Heart left ventricle (tissue), 16 donors: ENCODE results near the gene TTLL11. TPM values are rescaled to one million over a fixed set of nuclear protein-coding genes. Genes with fewer than 3 reads are reported as not detected.
A peak's percentile ranks its signal among the peaks of the same experiment; 100 is the strongest.

ENCODE experiments used
- ATAC-seq, 4 donors: fragments of 200-7000 bp; cut with Tn5 transposase; one replicate each; pipeline ENCODE4 v1.9.1; 2020 to 2022; ENCODE audit warnings: moderate library complexity in 4 of 4, mild to moderate bottlenecking in 3 of 4, moderate number of reproducible peaks in 1 of 4
- DNase-seq, 5 donors: peaks; one replicate each; pipeline ENCODE4 v3.0.0-alpha.2; 2020
- H3K27ac ChIP-seq, 12 donors: fragments of 200-600 bp; sonication (generic) in 4 of 12; one replicate each; pipeline versions ENCODE4 v1.5.0 to v1.8.0; 2016 to 2022; ENCODE audit warnings: mild to moderate bottlenecking in 2 of 12
- H3K27me3 ChIP-seq, 9 donors: fragments of 200-600 bp; sonication (generic) in 2 of 9; one replicate each; pipeline versions ENCODE4 v1.5.1 to v1.8.0; 2016 to 2022; ENCODE audit warnings: mild to moderate bottlenecking in 3 of 9
- H3K36me3 ChIP-seq, 9 donors: fragments of 200-600 bp; sonication (generic) in 2 of 9; one replicate each; pipeline versions ENCODE4 v1.5.0 to v1.8.0; 2018 to 2022; ENCODE audit warnings: mild to moderate bottlenecking in 2 of 9
- H3K4me1 ChIP-seq, 12 donors: fragments of 200-600 bp; sonication (generic) in 4 of 12; one replicate each; pipeline versions ENCODE4 v1.5.0 to v1.8.0; 2016 to 2022; ENCODE audit warnings: mild to moderate bottlenecking in 3 of 12
- H3K4me3 ChIP-seq, 12 donors: fragments of 200-600 bp; sonication (generic) in 4 of 12; one replicate each; pipeline versions ENCODE4 v1.5.0 to v1.8.0; 2017 to 2022; ENCODE audit warnings: mild to moderate bottlenecking in 9 of 12, moderate library complexity in 4 of 12
- H3K9me3 ChIP-seq, 12 donors: fragments of 200-600 bp; sonication (generic) in 4 of 12; one replicate each; pipeline versions ENCODE4 v1.5.0 to v1.8.0; 2016 to 2022; ENCODE audit warnings: mild to moderate bottlenecking in 1 of 12
- POLR2A ChIP-seq, 2 donors: fragments of 450-650 bp; IDR thresholded peaks; one replicate each; pipeline ENCODE4 v1.6.1; 2017; ENCODE audit warnings: antibody characterized with exemption in 2 of 2, mild to moderate bottlenecking in 2 of 2, moderate library complexity in 2 of 2
- WGBS, 4 donors: extraction: QIAGEN DNeasy Blood & Tissue Kit in 2 of 4; methylation state at CpG; one replicate each; pipeline versions ENCODE4 v1.1.5 to v1.1.7; 2013 to 2018; 5-methylcytosine and 5-hydroxymethylcytosine counted together
- intact Hi-C, 10 donors: fragments of 100-400 bp; cut with DNase I; formaldehyde crosslinking; loops; one replicate each; pipeline versions ENCODE4 v1.11.1 to v1.14.2; 2022
- polyA plus RNA-seq, 2 donors: library from polyadenylated mRNA; stranded (reverse); fragments of 200-250 nt; gene quantifications; one replicate each; pipeline ENCODE4 v1.2.3, GENCODE V29; 2013
- total RNA-seq, 9 donors: library from RNA; depleted of rRNA in 2 of 9; stranded (reverse); fragments of >200 nt in 2 of 9; fragmentation: NEBNext Ultra II Directional in 3 of 9; extraction: Animal tissue kit (Norgen Biotek cat#: 25700) in 3 of 9; gene quantifications; one replicate each; pipeline versions ENCODE4 v1.1.0 to v1.2.4, GENCODE V29; 2016 to 2023
- TF ChIP-seq, protein P1 (sequence below), 12 donors: fragments of 200-600 bp; sonication (generic) in 4 of 12; IDR thresholded peaks; one replicate each; pipeline versions ENCODE4 v1.5.0 to v1.8.0; 2018 to 2022; ENCODE audit warnings: antibody characterized with exemption in 12 of 12, mild to moderate bottlenecking in 5 of 12
- donor health status: ischemic (EF 13 %, LVEDD 7.1; RV severe dilation, severe dysfunction).
- donor health status: healthy with polysubstance abuse.
- donor health status: DM: no; HTN: yes; CAD: no.
- donor health status: DM: no; HTN: no; CAD: no.
- donor health status: ischemic (EF 25% LVEDD 6.9; RV normal size, moderate dysfunction).
- donor health status: ischemic (EF 25% LVEDD 5.7; RV mildly dilated, moderate dysfunction).
- donor health status: healthy.
- donor health status: DM: yes; HTN: yes; CAD: no.
- donor health status: ischemic (EF 35%, LVEDD 5.7; RV mildly dilated, moderate dysfunction).
- donor health status: nonischemic (EF 11% LVEDD 7.7; RV severe dilation, severe dysfunction).
- donor health status: DM: yes; HTN: yes; CAD: no.
- donor health status: PGD.
- donor health status: ischemic (EF 29% LVEDD 5.4; RV normal size, mild dysfunction).
- donor health status: nonischemic (EF 23%, LVEDD 6.1; RV moderate dilation, normal function).

TTLL11 gene
- total and polyA plus RNA-seq, 11 donors: 2.7 to 10.9 (median 7.9) TPM

DNA sequence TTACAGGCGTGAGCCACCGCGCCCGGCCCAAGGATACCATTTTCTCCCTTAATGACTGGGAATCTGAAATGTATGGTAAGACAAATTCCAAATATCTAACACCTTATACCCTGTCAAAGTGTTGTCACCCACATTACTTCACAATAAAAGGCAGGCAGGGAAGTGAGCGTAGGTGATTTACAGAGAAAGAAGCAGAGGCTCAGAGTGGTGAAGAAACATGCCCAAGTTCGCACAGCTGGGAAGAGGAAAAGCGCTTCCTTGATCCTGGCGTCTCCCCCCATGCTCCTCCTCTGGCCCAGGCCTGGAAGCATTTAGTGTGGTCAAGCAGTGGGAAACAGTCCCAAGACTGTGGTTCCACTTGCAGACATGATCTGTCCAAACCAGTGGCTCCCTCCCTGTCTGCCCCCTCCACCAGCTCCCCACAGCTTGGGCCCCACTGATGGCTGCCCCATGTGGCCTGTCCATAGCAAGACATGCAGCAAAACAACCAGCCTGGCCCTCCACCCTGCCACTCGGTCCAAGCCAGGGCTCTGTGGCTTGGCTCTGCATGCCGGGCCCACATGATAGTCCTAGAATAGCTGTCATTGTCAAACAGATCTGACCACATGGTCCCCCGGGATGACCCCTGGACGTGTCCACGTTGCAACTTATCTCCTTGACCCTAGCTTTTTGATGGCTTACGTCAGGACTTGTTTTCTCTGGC is 107.2 kb downstream of the TTLL11 start:
- H3K27me3 ChIP-seq: no peaks in the 10 kb centered on the region
- WGBS, 4 donors: 66 to 80% (median 71%) methylated on average over 14 of the region's 14 CpGs
- TF ChIP-seq, protein P1, sequence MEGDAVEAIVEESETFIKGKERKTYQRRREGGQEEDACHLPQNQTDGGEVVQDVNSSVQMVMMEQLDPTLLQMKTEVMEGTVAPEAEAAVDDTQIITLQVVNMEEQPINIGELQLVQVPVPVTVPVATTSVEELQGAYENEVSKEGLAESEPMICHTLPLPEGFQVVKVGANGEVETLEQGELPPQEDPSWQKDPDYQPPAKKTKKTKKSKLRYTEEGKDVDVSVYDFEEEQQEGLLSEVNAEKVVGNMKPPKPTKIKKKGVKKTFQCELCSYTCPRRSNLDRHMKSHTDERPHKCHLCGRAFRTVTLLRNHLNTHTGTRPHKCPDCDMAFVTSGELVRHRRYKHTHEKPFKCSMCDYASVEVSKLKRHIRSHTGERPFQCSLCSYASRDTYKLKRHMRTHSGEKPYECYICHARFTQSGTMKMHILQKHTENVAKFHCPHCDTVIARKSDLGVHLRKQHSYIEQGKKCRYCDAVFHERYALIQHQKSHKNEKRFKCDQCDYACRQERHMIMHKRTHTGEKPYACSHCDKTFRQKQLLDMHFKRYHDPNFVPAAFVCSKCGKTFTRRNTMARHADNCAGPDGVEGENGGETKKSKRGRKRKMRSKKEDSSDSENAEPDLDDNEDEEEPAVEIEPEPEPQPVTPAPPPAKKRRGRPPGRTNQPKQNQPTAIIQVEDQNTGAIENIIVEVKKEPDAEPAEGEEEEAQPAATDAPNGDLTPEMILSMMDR (IDR thresholded peaks at IDR 0.05): peak in 6 of 12 donors; percentile 8 to 45 (median 31)
- no peak for TF ChIP-seq POLR2A (IDR thresholded peaks at IDR 0.05)
- peak; percentile 46 to 84 (median 76) for DNase-seq
- H3K27ac ChIP-seq: peak overlapping the region in 11 of 12 donors; percentile 13 to 90 (median 40)
- no peak overlapping the region for H3K4me3 ChIP-seq
- intact Hi-C loops: loop anchor here in 4 of 10 donors (5.0 to 10.0 kb wide), 3 partner anchors 239 to 244 kb away; no protein-coding TSS in a partner anchor
- H3K4me1 ChIP-seq: peaks cover 0 to 44% (median 15%) of the 10 kb centered on the region in 12 donors
- ATAC-seq: peak; percentile 77 to 93 (median 86)
- peaks cover 0 to 13% (median 0%) of the 10 kb centered on the region in 9 donors for H3K36me3 ChIP-seq
- peaks cover 0 to 12% (median 0%) of the 10 kb centered on the region in 12 donors for H3K9me3 ChIP-seq

DNA sequence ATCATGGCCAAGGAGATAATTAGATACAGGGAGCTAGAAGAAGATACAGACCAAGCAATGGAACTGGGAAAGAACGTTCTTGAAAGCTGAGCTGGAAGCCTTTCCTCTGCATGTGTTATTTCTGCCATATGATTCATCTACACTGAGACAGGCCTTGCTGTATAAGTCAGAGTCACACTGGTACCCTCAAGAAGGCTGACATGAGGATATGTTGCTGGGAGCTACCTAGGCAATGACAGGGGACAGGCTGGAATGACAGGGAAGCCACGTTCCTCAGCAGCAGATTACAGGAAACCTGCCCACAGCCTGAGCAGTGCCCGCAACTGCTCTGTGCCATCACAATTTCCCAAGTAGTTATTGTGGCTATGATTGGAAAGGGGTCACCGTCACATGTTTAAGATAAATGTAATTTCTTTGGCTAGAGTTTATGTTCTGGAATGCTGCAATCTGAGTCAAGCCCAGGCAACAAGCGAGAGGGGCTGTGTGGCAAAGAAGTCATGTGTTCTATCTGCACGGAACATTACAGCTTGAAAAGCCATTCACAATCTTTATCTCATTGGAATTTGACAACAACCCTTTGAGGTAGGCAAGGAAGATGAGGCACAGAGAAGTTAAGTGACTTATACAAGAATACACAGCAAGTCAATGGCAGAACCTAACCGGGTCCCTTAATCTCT is 108.2 kb downstream of the TTLL11 start:
- Histone ChIP-seq H3K36me3 (peaks cover 0 to 11% (median 0%) of the 10 kb centered on the region in 9 donors), H3K27me3 (no peaks in the 10 kb centered on the region), H3K4me3 (no peak overlapping the region), H3K27ac (peak overlapping the region in 10 of 12 donors; percentile 7 to 90 (median 54)), H3K9me3 (peaks cover 0 to 17% (median 0%) of the 10 kb centered on the region in 12 donors), H3K4me1 (peaks cover 0 to 41% (median 14%) of the 10 kb centered on the region in 12 donors)
- no peak for TF ChIP-seq POLR2A (IDR thresholded peaks at IDR 0.05)
- TF ChIP-seq, protein P1 (IDR thresholded peaks at IDR 0.05): no peak
- DNase-seq (no peak), ATAC-seq (peak; percentile 19 to 52 (median 44))
- WGBS, 4 donors: 43 to 61% (median 51%) methylated on average over 7 of the region's 7 CpGs
- intact Hi-C loops: loop anchor here in 5 of 10 donors (5.0 to 10.0 kb wide), 4 partner anchors 233 to 243 kb away; no protein-coding TSS in a partner anchor

DNA sequence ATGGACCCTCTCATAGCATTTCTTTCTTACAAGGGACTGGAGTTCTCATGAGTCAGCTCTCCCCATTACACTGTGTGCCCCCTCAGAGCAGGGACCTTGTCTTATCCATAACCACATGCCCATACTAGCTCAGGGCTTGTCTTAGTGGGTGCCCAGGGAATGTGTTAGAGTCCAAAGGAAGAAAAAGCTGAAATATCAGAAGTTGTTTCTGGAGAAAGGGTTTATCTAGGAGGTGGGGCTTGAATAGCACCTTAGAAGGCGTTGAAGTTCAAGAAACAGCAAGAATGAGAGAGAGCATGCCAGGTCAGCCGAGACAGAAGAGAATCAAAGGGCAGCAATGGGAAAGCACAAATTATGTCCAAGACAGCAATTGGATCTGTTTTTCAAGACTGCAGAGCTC is 109.4 kb downstream of the TTLL11 start:
- WGBS, 4 donors: 95 to 98% (median 96%) methylated on average over 2 of the region's 2 CpGs
- peaks cover 0 to 17% (median 0%) of the 10 kb centered on the region in 12 donors for H3K9me3 ChIP-seq
- H3K27ac ChIP-seq: peak overlapping the region in 1 of 12 donors; percentile 72
- ATAC-seq (no peak), DNase-seq (no peak)
- H3K36me3 ChIP-seq: peaks cover 0 to under 1% (median 0%) of the 10 kb centered on the region in 9 donors
- H3K27me3 ChIP-seq: no peaks in the 10 kb centered on the region
- intact Hi-C loops: loop anchor here in 2 of 10 donors (5.0 to 10.0 kb wide), 2 partner anchors 231 to 239 kb away; no protein-coding TSS in a partner anchor
- TF ChIP-seq, protein P1 (IDR thresholded peaks at IDR 0.05): no peak
- TF ChIP-seq POLR2A (IDR thresholded peaks at IDR 0.05): no peak
- peaks cover 0 to 41% (median 14%) of the 10 kb centered on the region in 12 donors for H3K4me1 ChIP-seq
- H3K4me3 ChIP-seq: no peak overlapping the region
